Measurements from ENCODE around the gene PHF19. TPM values are rescaled to one million over a fixed set of nuclear protein-coding genes. Genes with fewer than 3 reads are reported as not detected.

Gene PHF19
- total RNA-seq, 1 donor from 2014 or later: 44.9 TPM

DNA sequence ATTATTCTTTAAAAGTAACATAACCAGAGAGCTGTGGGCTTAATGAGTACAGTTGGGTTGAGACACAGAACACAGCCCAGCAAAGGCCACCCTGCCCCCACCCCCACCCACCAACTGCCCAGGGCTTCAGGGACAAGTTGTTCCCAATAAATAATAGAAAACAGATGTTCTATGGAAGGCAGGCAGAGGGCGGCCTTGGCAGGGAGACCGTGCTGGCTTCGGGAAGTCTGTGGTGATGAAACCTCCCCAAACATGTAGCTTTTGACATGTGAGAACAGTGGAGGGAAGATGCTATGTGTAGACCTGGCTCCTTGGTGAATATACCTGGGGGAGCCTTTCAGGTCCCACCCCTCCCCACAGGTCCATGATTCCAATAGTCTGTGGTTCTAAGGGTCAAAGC is 39.6 kb upstream of the PHF19 start:
- no peak for TF ChIP-seq POLR2A (IDR thresholded peaks at IDR 0.05)
- peak in 1 of 2 donors; percentile 33 for TF ChIP-seq POLR2AphosphoS5 (IDR thresholded peaks at IDR 0.05; ENCODE audit: insufficient read depth in 1 of 2, low read depth in 1 of 2)
- TF ChIP-seq CTCF (IDR thresholded peaks at IDR 0.05): no peak
- H3K9me3 ChIP-seq: no peaks in the 10 kb centered on the region
- H3K27ac ChIP-seq: peak overlapping the region; percentile 59
- no peaks in the 10 kb centered on the region for H3K36me3 ChIP-seq
- H3K4me3 ChIP-seq: no peak overlapping the region
- no peaks in the 10 kb centered on the region for H3K27me3 ChIP-seq
- no peak for DNase-seq (ENCODE audit: extremely low spot score in 2 of 2)
- intact Hi-C loops (cut with DNase I): no loop called here
- peaks cover 40% of the 10 kb centered on the region for H3K4me1 ChIP-seq

DNA sequence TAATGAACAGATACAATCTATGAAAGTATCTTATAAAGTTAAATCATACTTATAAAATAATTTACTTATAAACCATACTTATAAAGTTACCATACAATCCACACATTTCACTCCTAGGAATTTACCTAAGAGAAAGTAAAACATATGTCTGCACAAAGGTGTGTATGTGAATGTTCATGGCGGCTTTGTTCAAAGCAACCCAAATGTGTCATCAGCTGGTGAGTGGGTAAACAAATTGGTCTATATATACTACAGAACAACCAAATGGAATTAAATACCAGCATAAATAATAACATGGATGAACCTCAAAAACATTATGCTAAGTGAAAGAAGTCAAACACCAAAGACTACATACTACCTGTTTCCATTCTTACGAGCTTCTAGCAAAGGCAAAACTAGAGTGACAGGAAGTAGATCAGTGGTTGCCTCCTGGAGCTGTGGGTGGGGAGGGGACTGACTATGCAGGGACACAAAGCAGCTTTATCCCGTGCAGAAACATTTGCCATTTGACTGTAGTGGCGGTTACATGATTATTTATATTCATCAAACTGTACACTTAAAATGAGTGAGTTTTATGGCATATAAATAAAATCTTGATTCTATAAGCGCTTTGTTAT is 39.0 kb upstream of the PHF19 start:
- TF ChIP-seq CTCF (IDR thresholded peaks at IDR 0.05) (no peak), POLR2AphosphoS5 (IDR thresholded peaks at IDR 0.05; ENCODE audit: insufficient read depth in 1 of 2, low read depth in 1 of 2) (no peak), POLR2A (IDR thresholded peaks at IDR 0.05) (no peak)
- no peaks in the 10 kb centered on the region for H3K27me3 ChIP-seq
- no peaks in the 10 kb centered on the region for H3K36me3 ChIP-seq
- H3K4me1 ChIP-seq: peaks cover 40% of the 10 kb centered on the region
- intact Hi-C loops (cut with DNase I): no loop called here
- no peak overlapping the region for H3K4me3 ChIP-seq
- H3K27ac ChIP-seq: peak overlapping the region; percentile 59
- no peak for DNase-seq (ENCODE audit: extremely low spot score in 2 of 2)
- H3K9me3 ChIP-seq: no peaks in the 10 kb centered on the region

GRCh38 chr9:120914953-120915352 is 38.0 kb upstream of the PHF19 start:
- no peak overlapping the region for H3K4me3 ChIP-seq
- TF ChIP-seq POLR2A (IDR thresholded peaks at IDR 0.05) (no peak), POLR2AphosphoS5 (IDR thresholded peaks at IDR 0.05; ENCODE audit: insufficient read depth in 1 of 2, low read depth in 1 of 2) (no peak), CTCF (IDR thresholded peaks at IDR 0.05) (no peak)
- intact Hi-C loops (cut with DNase I): no loop called here
- no peaks in the 10 kb centered on the region for H3K9me3 ChIP-seq
- no peaks in the 10 kb centered on the region for H3K27me3 ChIP-seq
- H3K4me1 ChIP-seq: peaks cover 42% of the 10 kb centered on the region
- peak overlapping the region; percentile 13 for H3K27ac ChIP-seq
- H3K36me3 ChIP-seq: no peaks in the 10 kb centered on the region
- no peak for DNase-seq (ENCODE audit: extremely low spot score in 2 of 2)

DNA sequence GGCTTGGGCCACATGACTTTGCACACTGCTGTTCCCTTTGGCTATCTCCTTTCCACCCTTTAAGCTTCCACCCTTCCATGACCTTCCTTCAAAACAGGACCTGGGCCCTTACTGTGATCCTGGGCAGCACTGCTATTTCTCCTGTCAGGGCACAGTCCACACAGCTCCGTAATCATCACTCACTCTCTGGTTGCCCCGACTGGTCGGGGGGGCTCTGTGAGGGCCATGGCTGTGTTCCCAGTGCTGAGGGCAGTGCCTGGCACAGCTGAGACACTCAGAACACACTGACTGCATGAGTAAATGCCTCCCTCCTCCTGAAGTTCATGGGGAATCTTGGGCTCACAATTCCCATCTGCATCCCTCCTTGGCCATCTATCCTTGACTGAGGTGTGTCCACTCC is 37.4 kb upstream of the PHF19 start:
- Histone ChIP-seq H3K4me1 (peaks cover 40% of the 10 kb centered on the region), H3K27ac (no peak overlapping the region), H3K36me3 (no peaks in the 10 kb centered on the region), H3K27me3 (no peaks in the 10 kb centered on the region), H3K4me3 (no peak overlapping the region), H3K9me3 (no peaks in the 10 kb centered on the region)
- intact Hi-C loops (cut with DNase I): no loop called here
- no peak for DNase-seq (ENCODE audit: extremely low spot score in 2 of 2)
- TF ChIP-seq POLR2A (IDR thresholded peaks at IDR 0.05) (no peak), CTCF (IDR thresholded peaks at IDR 0.05) (no peak), POLR2AphosphoS5 (IDR thresholded peaks at IDR 0.05; ENCODE audit: insufficient read depth in 1 of 2, low read depth in 1 of 2) (no peak)

DNA sequence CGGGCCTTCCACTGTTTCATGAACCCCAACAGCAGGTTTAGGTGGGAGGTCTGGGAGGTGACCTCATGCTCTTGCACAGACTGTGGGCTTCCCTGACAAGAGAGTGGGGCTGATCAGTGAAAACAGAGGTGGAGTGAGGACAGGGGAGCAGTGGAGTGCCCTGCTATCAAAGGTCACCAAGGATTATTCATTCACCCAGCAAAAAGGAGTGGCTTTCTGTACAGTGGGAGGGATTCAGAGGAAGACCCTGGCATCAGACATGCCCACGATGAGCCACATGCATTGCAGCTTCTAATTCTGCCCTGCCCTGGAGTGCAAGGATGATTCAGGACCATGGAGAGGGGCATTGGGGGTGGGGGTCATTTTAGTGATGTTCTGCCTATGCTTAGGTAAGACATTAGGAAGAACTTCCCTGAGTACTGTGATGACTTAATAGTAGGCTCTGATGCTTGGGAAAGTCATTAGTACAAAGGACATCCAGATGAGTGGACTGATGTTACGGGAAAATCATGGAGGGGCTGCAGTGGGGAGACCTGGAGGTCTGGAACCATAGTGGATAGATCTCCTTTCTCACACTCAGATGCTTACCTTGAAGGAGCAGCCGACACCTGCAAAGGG is 36.8 kb upstream of the PHF19 start:
- no peak for DNase-seq (ENCODE audit: extremely low spot score in 2 of 2)
- intact Hi-C loops (cut with DNase I): no loop called here
- no peaks in the 10 kb centered on the region for H3K27me3 ChIP-seq
- peaks cover 34% of the 10 kb centered on the region for H3K4me1 ChIP-seq
- TF ChIP-seq POLR2A (IDR thresholded peaks at IDR 0.05) (no peak), POLR2AphosphoS5 (IDR thresholded peaks at IDR 0.05; ENCODE audit: insufficient read depth in 1 of 2, low read depth in 1 of 2) (no peak), CTCF (IDR thresholded peaks at IDR 0.05) (no peak)
- H3K27ac ChIP-seq: no peak overlapping the region
- H3K4me3 ChIP-seq: no peak overlapping the region
- peaks cover 0 to 4% of the 10 kb centered on the region in 2 donors for H3K36me3 ChIP-seq
- H3K9me3 ChIP-seq: no peaks in the 10 kb centered on the region
